GM18873 (cell line): Measurements from ENCODE around the gene SFMBT2.

Source experiments
- ATAC-seq: cut with Tn5 transposase; IDR thresholded peaks from one replicate; pipeline ENCODE4 v1.9.1; 2021; ENCODE audit warnings: mild to moderate bottlenecking, moderate library complexity, moderate number of reproducible peaks; ENCODE audit not compliant: unreplicated experiment, low FRiP score

SFMBT2 gene

DNA sequence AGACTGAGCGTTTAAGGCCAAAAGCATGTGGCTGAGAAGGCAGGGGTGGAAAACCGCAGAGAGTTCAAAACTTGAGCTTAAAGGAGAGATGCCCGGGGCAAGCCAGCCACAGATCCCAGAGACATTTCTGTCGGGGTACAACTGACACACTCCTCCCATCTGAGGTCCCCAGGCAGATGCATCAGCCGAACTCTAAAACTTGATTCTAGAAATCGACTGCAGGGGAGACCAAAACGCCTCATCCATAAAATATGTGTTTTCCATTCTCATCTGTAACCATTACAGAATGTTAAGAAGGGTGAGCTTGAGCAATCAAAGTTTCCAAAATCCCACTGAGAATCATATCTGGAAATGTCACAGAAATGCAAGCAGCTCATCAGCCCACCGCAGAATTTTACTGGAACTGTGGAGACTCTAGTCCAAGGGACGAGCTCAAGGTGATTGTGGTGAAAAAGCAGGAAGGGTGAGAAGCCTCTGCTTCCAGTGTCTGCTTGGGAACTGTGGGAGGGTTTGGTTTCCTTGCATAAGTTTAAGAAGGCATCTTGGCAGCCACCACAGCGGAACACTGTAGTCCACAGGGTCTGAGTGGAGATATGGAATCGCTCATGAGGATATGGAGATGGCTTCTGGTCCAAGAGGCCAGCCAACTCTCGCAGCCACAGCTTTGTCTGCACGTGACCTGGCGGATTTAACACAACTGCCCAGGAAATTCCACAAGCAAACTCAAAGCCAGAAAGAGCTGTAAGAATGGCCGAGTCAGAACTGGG lies 249.2 kb downstream of the SFMBT2 start:
- no peak for ATAC-seq

GRCh38 chr10:7159928-7160327 lies 250.9 kb downstream of the SFMBT2 start:
- ATAC-seq = no peak

GRCh38 chr10:7159517-7159916 lies 251.3 kb downstream of the SFMBT2 start:
- no peak for ATAC-seq

GRCh38 chr10:7157091-7157490 lies 253.7 kb downstream of the SFMBT2 start:
- ATAC-seq = no peak

GRCh38 chr10:7153750-7154149 lies 257.1 kb downstream of the SFMBT2 start:
- no peak for ATAC-seq

DNA sequence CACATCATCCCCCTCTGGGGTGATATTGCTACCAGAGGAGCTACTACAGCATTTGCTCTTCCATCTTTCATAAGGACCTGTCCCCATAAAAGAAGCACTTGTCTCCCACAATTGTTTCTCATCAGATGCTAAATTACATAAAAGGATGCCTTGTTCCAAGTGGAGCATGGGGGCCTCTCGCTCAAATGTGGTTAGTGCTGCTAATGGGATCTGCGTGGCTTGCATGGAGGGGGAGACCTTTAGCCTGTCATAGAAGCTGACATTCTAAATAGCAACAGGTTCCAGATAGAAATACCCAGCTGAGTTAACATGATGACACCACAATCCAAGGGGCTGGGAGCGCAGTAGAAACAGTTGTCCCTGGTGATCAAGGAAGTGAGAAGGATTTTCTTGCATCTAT lies 257.9 kb downstream of the SFMBT2 start:
- ATAC-seq = no peak

- no peak for ATAC-seq
Measured at GRCh38 chr10:7152341-7152740, 258.5 kb downstream of the SFMBT2 start.

GRCh38 chr10:7151538-7151937 lies 259.3 kb downstream of the SFMBT2 start:
- no peak for ATAC-seq

GRCh38 chr10:7150349-7150748 lies 260.5 kb downstream of the SFMBT2 start:
- no peak for ATAC-seq

DNA sequence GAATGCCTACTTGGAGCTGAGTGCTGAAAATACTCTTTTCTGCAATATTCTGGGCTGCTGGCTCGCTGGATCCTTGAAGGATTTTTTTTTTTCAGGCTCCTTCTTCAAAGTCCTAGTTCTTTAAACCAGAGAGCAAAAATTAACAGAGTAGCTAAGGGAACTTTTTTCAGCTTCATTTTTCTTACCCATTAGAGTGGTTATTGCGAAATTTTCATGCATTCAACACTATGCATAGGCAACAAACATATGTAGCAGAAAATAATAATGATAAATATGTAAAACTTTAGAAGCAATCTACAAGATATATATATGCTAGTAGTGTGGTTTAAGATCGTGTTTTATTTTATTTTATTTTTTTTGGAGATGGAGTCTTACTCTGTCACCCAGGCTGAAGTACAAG lies 264.6 kb downstream of the SFMBT2 start:
- ATAC-seq = no peak

DNA sequence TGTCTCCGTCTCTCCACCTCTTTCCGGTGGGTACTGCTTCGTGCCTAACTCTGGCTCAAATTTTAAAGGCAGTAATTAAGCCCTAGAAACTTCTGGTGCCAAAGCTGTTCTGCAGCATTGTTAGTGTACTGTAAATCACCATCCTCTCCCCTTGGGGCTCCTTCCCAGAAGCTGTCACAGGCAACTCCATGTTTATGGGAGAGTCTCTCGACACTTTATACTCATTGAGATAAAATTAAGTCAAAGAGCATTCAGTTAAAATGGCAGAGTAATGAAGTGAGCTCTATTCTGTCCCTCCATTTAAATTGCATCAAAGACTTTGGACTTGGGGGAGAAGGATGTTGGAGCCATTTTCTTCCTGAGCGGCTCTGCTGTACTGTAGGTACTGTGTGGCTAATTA lies 274.8 kb downstream of the SFMBT2 start:
- no peak for ATAC-seq

DNA sequence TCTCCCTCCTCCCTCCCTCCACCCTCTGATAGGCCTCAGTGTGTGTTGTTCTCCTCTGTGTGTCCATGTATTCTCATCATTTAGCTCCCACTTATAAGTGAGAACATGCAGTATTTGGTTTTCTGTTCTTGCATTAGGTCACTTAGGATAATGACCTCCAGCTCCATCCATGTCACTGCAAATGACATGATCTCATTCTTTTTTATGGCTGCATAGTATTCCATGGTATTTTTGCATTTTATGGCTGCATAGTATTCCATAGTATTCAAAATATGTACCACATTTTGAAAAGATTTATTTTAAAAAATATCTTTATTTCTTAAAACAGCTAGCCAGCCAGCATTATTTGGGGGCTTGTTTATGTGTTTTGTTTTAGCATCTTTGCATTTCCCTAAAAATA lies 275.6 kb downstream of the SFMBT2 start:
- no peak for ATAC-seq

- no peak for ATAC-seq
Measured at GRCh38 chr10:7134448-7134847, 276.4 kb downstream of the SFMBT2 start.

GRCh38 chr10:7133958-7134357 lies 276.9 kb downstream of the SFMBT2 start:
- ATAC-seq = no peak

DNA sequence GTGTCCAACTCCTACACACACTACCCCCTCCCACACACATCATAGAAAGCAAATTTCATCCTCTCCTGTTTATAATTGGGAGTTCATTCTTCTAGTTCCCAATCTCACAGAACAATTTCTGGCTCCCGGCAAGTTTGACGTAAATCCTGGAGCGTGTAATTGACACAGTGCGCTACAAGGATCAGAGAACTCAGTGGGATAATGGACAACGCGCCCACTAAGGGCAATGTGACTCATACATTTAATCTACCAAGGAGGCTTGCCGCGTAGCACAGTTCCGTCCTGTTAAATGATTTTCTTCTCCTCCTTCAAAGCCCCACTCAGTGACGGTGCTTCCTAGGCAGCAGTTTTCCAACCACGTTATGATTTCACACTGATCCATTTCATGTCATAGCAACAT lies 277.6 kb downstream of the SFMBT2 start:
- no peak for ATAC-seq

DNA sequence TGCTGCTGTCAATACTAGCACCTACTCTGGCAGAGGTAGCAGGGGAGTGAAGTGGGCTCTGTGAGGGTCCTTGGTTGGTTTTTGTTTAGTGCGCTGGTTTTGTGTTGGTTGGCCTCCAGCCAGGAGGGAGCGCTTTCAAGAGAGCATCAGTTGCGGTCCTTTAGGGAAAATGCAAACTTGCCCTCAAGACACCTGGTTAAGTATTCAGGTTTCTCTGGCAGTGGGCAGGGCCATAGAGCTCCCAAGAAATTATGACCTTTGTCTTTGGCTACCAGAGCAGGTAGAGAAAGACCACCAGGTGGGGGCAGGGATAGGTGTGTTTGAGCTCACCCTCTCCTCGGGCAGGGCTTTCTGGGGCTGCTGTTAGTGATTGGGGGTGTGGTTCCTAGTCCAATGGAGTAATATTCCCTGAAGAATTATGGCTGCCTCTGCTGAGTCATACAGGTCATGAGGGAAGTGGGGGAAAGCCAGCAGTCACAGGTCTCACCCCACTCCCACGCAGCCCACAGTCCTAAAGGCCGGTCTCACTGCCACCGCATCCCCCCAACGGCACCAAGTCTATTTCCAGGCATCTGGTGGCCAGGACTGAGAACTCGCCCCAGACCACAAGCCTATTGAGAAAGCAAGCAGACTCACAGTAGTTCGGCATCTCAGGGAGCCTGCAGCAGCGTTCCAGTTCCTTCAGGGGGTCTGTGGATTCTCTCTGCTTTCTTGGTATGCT lies 280.5 kb downstream of the SFMBT2 start:
- ATAC-seq = no peak

- no peak for ATAC-seq
Measured at GRCh38 chr10:7123774-7124173, 287.1 kb downstream of the SFMBT2 start.

- no peak for ATAC-seq
Measured at GRCh38 chr10:7122561-7122960, 288.3 kb downstream of the SFMBT2 start.

DNA sequence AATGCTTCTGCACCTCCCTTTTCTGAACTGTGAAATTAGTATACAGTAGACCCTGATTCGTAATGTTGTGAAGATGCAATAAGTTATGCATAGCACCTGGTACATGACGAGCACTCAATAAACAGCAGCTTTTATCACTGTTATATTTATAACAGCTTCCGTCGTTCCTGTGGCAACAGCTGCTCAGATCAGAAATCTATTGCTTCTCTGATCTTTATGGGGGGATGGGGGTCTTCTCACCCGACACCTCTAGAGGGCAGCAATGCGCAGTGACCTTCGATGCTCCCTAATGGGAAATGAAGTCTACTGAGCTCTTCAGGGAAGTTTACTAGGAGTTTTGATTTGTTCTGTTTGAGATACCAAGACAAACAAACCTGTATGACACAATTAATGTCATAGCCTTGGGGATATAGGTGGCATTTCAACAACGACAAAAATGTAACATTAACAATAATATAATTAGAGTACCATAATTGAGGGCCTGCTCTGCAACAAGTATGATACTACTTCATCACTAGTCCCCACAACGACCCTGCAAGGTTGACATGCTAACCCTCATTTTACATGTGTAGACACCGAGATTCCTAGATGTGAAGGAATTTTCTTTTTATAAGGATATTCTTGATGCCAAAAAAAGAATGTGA lies 289.6 kb downstream of the SFMBT2 start:
- no peak for ATAC-seq

GRCh38 chr10:7119325-7120015 lies 291.4 kb downstream of the SFMBT2 start:
- no peak for ATAC-seq
